Mesodermal cell (in vitro differentiated cells): ENCODE data around the gene PATL1.

Experiments used
- H3K27ac ChIP-seq: 2 replicates; pipeline ENCODE4 v1.7.0; 2013; ENCODE audit warnings: mild to moderate bottlenecking, low read depth, low read length, moderate library complexity; ENCODE audit not compliant: severe bottlenecking
- H3K36me3 ChIP-seq: 2 replicates; pipeline ENCODE4 v1.7.1; 2013; ENCODE audit warnings: mild to moderate bottlenecking, low read length, moderate library complexity; ENCODE audit not compliant: control insufficient read depth, insufficient read depth
- H3K4me1 ChIP-seq: one replicate; pipeline ENCODE4 v1.7.1; 2013; ENCODE audit warnings: mild to moderate bottlenecking, low read length; ENCODE audit not compliant: insufficient read depth, control insufficient read depth, poor library complexity, severe bottlenecking
- H3K4me3 ChIP-seq: 2 replicates; pipeline ENCODE4 v1.7.0; 2013; ENCODE audit warnings: low read length, control low read depth, mild to moderate bottlenecking; ENCODE audit not compliant: insufficient read depth, poor library complexity, severe bottlenecking; ENCODE audit errors: extremely low read depth
- H3K9me3 ChIP-seq: 2 replicates; pipeline ENCODE4 v1.7.1; 2013; ENCODE audit warnings: mild to moderate bottlenecking, low read length, moderate library complexity; ENCODE audit not compliant: control insufficient read depth
- whole genome bisulfite sequencing, 2 experiments: methylation state at CpG; one replicate each; pipeline ENCODE4 v1.1.5; 2013; ENCODE audit warnings: missing lambda C conversion rate in 2 of 2; ENCODE audit not compliant: insufficient coverage in 2 of 2; 5-methylcytosine and 5-hydroxymethylcytosine counted together

The PATL1 gene

GRCh38 chr11:59614277-59615119, 54.3 kb downstream of the PATL1 start:
- Histone ChIP-seq H3K4me3 (peak overlapping the region; percentile 93), H3K9me3 (no peaks in the 10 kb centered on the region), H3K36me3 (peaks cover 25% of the 10 kb centered on the region), H3K4me1 (peaks cover 10% of the 10 kb centered on the region), H3K27ac (peak overlapping the region; percentile 95)
- WGBS, 2 experiments = 17 to 25% methylated on average over 11 to 12 of the region's 13 CpGs

DNA sequence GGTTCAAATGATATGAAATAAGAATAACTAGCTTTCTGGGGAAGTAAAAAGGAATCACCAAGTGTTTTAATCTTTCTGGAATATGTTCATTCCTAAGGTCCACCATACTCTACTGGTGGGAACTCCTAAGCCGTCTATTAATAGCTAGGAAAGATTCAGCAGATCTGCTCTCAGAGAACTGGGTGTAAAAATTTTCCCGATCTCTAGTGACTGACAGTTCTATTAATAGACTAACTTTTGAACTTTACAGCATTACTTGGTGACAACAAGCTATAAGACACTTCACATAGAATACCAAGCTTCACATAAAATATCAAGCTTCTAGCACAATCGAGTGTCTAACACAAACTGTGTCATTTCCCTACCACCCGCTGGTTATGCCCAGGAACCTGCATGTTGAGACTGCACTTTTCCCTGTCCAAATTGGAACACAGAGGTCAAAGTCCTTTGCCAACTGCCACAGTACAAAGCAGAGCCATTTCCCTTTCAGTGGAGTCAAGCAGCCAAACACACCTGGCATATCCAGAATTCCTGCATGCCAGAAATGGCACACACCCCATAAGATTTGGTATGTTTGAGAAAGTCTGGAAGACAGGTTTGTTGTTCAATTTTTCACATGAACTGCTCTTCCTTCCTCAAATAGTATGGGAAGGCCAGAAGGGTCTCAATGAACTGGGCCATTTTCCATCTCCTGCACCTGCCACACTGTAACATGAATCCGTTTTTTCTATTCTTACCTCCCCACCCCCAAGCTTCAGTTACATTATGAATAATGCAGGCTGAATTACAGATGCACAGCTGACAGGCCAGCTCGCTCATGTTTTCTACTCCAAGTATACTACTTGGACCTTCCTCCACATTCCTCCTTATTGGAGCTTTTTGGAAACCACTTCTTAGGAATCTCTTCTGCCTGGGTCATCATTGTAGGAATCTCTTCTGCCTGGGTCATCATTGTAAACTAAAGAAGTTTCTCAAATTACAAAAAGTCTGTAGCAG, 57.0 kb downstream of the PATL1 start:
- Histone ChIP-seq H3K36me3 (peaks cover 51% of the 10 kb centered on the region), H3K27ac (no peak overlapping the region), H3K9me3 (no peaks in the 10 kb centered on the region), H3K4me1 (peaks cover 10% of the 10 kb centered on the region), H3K4me3 (no peak overlapping the region)
- 91 to 97% methylated on average over 5 to 6 of the region's 6 CpGs for WGBS, 2 experiments

DNA sequence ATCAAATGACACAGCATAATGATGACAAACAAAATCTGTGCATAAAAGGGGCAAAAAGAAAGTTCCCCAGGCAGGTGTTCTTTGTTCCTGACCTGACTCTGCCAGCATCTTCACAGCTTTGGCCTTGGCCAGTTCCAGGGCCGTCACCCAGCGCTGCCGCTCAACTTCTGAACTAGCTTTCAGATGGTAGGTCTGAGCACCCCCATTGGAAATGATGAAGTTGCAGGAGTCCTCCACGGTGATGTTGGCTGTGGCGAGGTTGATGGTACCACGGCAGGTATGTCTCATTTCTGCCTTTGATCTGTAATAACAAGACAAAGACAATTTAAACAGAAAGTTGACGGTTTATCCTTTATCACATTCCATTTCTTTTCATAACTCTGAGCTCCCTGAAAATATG, 58.5 kb downstream of the PATL1 start:
- WGBS, 2 experiments = 93 to 100% methylated on average over 6 to 7 of the region's 7 CpGs
- Histone ChIP-seq H3K4me3 (no peak overlapping the region), H3K27ac (no peak overlapping the region), H3K36me3 (peaks cover 67% of the 10 kb centered on the region), H3K4me1 (peaks cover 10% of the 10 kb centered on the region), H3K9me3 (no peaks in the 10 kb centered on the region)

GRCh38 chr11:59607703-59608454, 61.0 kb downstream of the PATL1 start:
- Histone ChIP-seq H3K4me3 (no peak overlapping the region), H3K36me3 (peaks cover 85% of the 10 kb centered on the region), H3K9me3 (no peaks in the 10 kb centered on the region), H3K4me1 (peaks cover 4% of the 10 kb centered on the region), H3K27ac (no peak overlapping the region)
- 93 to 95% methylated on average over 2 to 4 of the region's 6 CpGs for WGBS, 2 experiments

DNA sequence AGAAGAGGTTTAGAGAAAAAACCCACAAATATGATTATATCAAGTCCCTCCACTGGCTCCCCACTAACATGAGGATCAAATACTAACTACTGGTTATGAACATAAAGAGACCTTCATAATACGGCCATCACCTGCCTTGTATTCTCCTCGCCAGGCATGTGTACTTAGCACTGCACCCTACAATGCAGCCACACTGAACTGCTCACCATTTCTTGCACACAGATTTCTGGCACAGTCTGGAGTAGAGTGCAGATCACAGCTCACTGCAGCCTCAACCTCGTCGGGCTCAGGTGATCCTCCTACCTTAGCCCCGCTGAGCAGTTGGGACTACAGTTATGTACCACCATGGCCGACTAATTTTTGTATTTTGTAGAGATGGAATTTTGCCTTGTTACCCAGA, 66.4 kb downstream of the PATL1 start:
- peaks cover 99% of the 10 kb centered on the region for H3K36me3 ChIP-seq

GRCh38 chr11:59601788-59602187, 67.0 kb downstream of the PATL1 start:
- Histone ChIP-seq H3K4me3 (no peak overlapping the region), H3K9me3 (no peaks in the 10 kb centered on the region), H3K36me3 (peaks cover 98% of the 10 kb centered on the region), H3K4me1 (no peaks in the 10 kb centered on the region), H3K27ac (no peak overlapping the region)
- WGBS, 2 experiments = 87 to 98% methylated on average over 4 of the region's 4 CpGs

More for the DNA sequence above, 66.4 kb downstream of the PATL1 start:
- Histone ChIP-seq H3K4me1 (no peaks in the 10 kb centered on the region), H3K9me3 (no peaks in the 10 kb centered on the region), H3K27ac (no peak overlapping the region), H3K4me3 (no peak overlapping the region)
- 96 to 100% methylated on average over 2 to 4 of the region's 6 CpGs for WGBS, 2 experiments

DNA sequence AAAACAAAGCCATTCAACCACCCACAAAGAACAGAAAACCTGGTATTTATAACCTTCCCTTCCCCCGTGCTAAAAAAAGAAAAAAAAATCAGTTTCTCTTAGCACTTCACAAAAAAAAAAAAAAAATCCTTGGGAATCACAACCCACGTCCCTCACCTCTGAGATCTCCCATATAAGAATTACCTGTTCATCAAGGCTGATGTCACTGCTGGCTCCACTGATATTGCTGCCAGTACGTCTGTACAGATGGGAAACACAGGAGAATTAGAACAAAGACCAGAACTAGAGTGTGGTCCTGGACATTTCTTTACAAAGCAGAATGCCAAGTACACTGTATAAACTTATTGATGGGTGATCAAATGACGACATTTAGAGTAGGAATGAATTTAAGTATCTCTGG, 68.2 kb downstream of the PATL1 start:
- peaks cover 96% of the 10 kb centered on the region for H3K36me3 ChIP-seq
- no peak overlapping the region for H3K27ac ChIP-seq
- 80 to 100% methylated on average over 1 of the region's 4 CpGs for WGBS, 2 experiments
- no peaks in the 10 kb centered on the region for H3K4me1 ChIP-seq
- no peak overlapping the region for H3K4me3 ChIP-seq
- no peaks in the 10 kb centered on the region for H3K9me3 ChIP-seq

- H3K9me3 ChIP-seq = no peaks in the 10 kb centered on the region
- WGBS, 2 experiments = 92 to 100% methylated on average over 2 of the region's 2 CpGs
- H3K4me3 ChIP-seq = no peak overlapping the region
- no peak overlapping the region for H3K27ac ChIP-seq
- peaks cover 96% of the 10 kb centered on the region for H3K36me3 ChIP-seq
- H3K4me1 ChIP-seq = no peaks in the 10 kb centered on the region
Measured at GRCh38 chr11:59600234-59600633, 68.6 kb downstream of the PATL1 start.

- Histone ChIP-seq H3K4me3 (no peak overlapping the region), H3K36me3 (peaks cover 97% of the 10 kb centered on the region), H3K27ac (no peak overlapping the region), H3K4me1 (no peaks in the 10 kb centered on the region), H3K9me3 (no peaks in the 10 kb centered on the region)
- no CpG with 5 or more reads among the region's 1 CpG for WGBS, 2 experiments
Measured at GRCh38 chr11:59598961-59599360, 69.9 kb downstream of the PATL1 start.
